Stomach smooth muscle (tissue), 2 donors: ENCODE measurements around the gene UCN3.
"Not testable (repeated sequence)": the region's sequence is repeated elsewhere in the genome, so short reads cannot be mapped to it uniquely, and the experiment has no call there.

ENCODE experiments used
- H3K27ac ChIP-seq: one replicate; pipeline ENCODE4 v1.7.0; 2013; ENCODE audit warnings: mild to moderate bottlenecking, low read length, inconsistent platforms
- H3K27me3 ChIP-seq, 2 donors: one replicate each; pipeline ENCODE4 v1.7.0; 2013; ENCODE audit warnings: low read length in 2 of 2; ENCODE audit not compliant: insufficient read depth in 2 of 2, control insufficient read depth in 1 of 2
- H3K36me3 ChIP-seq, 2 donors: one replicate each; pipeline ENCODE4 v1.7.0; 2013; ENCODE audit warnings: low read length in 2 of 2; ENCODE audit not compliant: control insufficient read depth in 2 of 2, insufficient read depth in 2 of 2
- H3K4me1 ChIP-seq: one replicate; pipeline ENCODE4 v1.7.0; 2013; ENCODE audit warnings: low read length; ENCODE audit not compliant: control insufficient read depth, insufficient read depth
- H3K4me3 ChIP-seq, 2 donors: one replicate each; pipeline ENCODE4 v1.7.0; 2013; ENCODE audit warnings: low read length in 2 of 2
- H3K9ac ChIP-seq, 2 donors: one replicate each; pipeline ENCODE4 v1.7.0; 2013; ENCODE audit warnings: low read length in 2 of 2, mild to moderate bottlenecking in 1 of 2
- H3K9me3 ChIP-seq, 2 donors: one replicate each; pipeline ENCODE4 v1.7.0; 2013; ENCODE audit warnings: low read length in 2 of 2; ENCODE audit not compliant: control insufficient read depth in 2 of 2
- donor health status: healthy.
- donor health status: Pancreatic carcinoma.

UCN3 gene

DNA sequence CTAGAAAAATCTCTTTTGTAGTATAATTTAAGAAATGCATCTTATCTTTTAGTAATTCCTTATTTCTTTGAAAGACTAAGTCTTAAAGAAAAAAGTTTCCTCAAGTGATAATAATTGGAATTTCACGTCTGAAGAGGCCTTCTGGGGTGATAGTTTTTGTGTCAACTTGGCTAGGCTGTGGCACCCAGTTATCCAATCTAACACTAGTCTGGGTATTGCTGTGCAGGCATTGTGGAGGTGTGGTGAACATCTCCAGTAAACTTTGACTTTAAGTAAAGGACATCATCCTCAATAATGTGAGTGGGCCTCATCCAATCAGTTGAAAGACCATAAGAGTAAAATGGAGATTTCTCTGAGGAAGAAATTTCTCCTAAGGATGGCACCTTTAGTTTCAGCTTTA lies 42.2 kb downstream of the UCN3 start:
- no peak overlapping the region for H3K9ac ChIP-seq
- no peak overlapping the region for H3K4me3 ChIP-seq
- H3K4me1 ChIP-seq: no peaks in the 10 kb centered on the region
- no peak overlapping the region for H3K27ac ChIP-seq
- no peaks in the 10 kb centered on the region for H3K36me3 ChIP-seq
- no peaks in the 10 kb centered on the region for H3K27me3 ChIP-seq
- no peaks in the 10 kb centered on the region for H3K9me3 ChIP-seq

DNA sequence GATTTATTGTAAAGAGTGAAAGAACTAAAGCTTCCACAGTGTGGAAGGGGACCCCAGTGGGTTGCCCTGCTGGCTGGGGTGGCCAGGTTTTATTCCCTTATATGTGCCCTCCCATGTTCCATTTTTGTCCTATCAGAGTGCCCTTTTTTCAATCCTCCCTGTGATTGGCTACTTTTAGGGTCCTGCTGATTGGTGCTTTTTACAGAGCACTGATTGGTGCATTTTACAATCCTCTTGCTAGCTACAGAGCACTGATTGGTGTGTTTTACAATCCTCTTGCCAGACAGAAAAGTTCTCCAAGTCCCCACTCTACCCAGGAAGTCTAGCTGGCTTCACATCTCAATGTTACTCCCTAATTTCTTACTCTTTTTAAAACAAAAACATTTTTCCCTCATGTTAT lies 46.0 kb downstream of the UCN3 start:
- H3K4me3 ChIP-seq, H3K9ac ChIP-seq, H3K9me3 ChIP-seq, H3K36me3 ChIP-seq, H3K27ac ChIP-seq, H3K4me1 ChIP-seq, H3K27me3 ChIP-seq: not testable (repeated sequence)

DNA sequence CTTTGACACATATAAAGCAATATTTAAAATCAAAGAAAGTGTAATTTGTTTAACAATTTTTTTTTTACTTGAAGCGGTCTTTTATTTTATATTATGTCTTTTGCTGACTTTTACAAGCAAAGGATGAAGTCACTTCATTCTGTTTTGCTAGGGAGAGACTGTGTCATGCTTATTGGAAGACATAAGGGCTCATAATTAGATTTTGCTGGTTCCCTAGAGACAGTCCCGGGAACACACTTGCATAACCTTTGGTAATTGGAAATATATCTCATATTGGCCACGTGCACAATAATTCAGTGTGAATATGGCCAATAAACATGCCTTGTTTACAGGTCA lies 47.1 kb downstream of the UCN3 start:
- H3K27ac ChIP-seq: no peak overlapping the region
- H3K4me3 ChIP-seq: peak overlapping the region; percentile 50 to 77
- no peaks in the 10 kb centered on the region for H3K27me3 ChIP-seq
- peak overlapping the region in 1 of 2 donors; percentile 7 for H3K9ac ChIP-seq
- no peaks in the 10 kb centered on the region for H3K9me3 ChIP-seq
- H3K4me1 ChIP-seq: no peaks in the 10 kb centered on the region
- H3K36me3 ChIP-seq: no peaks in the 10 kb centered on the region

DNA sequence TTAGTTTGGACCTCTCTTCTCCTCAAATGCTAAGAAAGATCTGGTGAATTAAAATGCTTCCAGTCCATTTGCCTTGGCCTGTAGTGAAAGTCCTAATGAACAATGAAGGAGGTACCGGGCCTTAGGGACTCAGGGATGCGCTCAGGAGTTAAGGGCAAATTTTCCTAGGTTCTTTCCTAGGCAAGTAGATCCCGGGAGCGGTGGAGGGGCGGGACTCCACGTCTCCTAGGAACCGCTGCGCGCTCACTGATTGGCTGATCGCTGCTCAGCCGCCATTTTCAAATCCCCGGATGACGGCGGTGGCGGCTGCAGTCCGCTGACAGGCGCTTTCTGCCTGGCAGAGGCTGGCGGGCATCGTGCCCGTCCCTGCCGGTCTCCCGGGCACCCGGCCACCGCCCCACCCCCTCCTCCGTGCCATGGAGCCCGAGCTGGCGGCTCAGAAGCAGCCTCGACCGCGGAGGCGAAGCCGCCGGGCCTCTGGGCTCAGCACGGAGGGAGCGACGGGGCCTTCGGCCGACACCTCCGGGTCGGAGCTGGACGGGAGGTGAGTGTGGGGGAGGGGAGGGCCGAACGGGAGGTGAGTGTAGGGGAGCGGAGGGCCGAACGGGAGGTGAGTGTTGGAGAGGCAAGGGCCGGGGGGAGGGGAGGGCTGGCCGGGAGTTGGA lies 47.6 kb downstream of the UCN3 start, which contains the start of gene NET1:
Gene NET1 (plus strand): TSS at position 281 of the 665 bp plus-strand sequence. CDS start 136 bp downstream, at position 417.
- Histone ChIP-seq H3K9me3 (no peaks in the 10 kb centered on the region), H3K27ac (peak within 1 kb of the TSS; percentile 72), H3K4me3 (peak within 1 kb of the TSS; percentile 79 to 91), H3K36me3 (no peaks in the 10 kb centered on the region), H3K9ac (peak within 1 kb of the TSS; percentile 66 to 78), H3K27me3 (no peaks in the 10 kb centered on the region), H3K4me1 (no peaks in the 10 kb centered on the region)

DNA sequence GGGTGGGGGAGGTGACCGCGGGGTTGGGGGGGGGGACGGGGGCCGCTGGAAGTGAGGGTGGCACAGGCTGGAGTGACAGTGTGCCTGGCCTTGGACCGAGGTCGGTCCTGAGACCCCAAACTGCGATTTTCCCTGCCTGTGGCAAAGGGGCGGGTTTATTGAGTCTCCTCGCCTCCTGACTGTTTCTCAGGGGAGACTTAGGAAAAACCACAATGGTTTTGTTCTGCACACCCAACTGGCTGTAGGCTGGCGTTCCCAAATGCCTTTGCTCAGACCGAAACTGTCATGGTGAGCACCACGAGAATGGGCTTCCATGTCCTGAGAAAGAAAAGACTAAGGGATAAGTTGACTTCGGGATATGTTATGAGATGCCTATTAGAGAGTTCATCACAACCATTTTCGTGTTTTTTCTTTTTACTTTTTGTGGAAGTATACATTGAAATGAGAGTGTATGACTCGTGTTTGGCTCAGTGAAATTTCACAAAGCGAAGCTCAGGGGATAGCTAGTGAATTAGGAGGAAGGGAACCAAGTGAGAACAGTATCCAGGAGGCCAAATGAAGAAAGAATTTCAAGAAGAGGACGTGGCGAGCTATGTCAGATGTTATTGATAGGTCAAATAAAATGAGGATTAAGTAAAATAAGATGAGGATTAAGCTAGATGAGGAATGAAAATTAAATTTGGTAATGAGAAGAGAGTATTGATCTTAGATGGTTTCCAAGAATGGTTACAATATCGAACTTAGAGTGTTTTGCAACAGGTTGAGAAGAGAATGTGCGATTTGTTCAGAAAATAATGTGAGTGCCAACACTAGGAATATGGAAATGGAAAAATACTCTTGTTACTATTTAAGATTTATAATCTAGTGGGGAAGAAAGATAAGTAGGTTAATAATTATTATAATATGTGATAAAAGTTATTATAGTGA lies 48.5 kb downstream of the UCN3 start:
- Histone ChIP-seq H3K9ac (peak overlapping the region; percentile 66 to 78), H3K27ac (peak overlapping the region; percentile 72)

DNA sequence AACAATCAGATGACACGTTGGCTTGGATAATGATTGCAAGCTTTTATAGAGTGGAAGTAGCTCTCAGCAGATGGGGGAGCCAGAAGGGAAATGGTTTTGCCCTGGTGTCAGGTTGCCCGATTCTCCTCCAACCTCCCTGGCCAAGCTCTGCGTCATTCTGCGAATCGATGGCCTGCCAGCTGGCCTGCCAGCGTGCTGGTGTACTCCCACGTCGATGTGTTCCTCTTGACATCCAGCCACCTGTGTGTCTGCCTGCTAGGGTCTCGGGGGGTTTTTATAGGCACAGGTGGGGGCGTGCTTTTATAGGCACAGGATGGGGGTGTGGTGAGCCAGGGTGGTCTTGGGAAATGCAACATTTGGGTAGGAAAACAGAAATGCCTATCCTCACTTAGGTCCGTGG lies 52.2 kb downstream of the UCN3 start:
- Histone ChIP-seq H3K27me3 (no peaks in the 10 kb centered on the region), H3K4me1 (no peaks in the 10 kb centered on the region), H3K9me3 (peaks cover 0 to 3% of the 10 kb centered on the region in 2 donors), H3K4me3 (no peak overlapping the region), H3K36me3 (no peaks in the 10 kb centered on the region), H3K27ac (no peak overlapping the region), H3K9ac (no peak overlapping the region)

More for the DNA sequence above, 48.5 kb downstream of the UCN3 start:
- Histone ChIP-seq H3K27me3 (no peaks in the 10 kb centered on the region), H3K9me3 (no peaks in the 10 kb centered on the region), H3K4me1 (no peaks in the 10 kb centered on the region), H3K36me3 (no peaks in the 10 kb centered on the region), H3K4me3 (peak overlapping the region; percentile 79 to 91)

DNA sequence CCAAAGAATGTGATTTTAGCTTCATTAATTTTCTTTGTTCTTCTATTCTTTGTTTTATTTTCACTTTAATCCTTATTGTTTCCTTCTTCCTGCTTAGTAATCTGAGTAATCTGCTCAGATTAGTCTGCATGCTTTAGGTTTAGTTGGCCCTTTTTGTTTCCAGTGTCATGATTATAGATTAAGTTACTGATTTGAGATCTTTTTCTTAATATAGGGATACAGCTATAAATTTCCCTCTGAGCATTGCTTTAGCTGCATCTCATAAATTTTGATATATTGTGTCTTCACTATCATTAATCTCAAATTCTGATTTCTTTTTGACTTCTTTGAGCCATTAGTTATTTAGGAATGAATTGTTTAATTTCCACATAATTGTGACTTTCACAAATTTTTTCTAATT lies 53.8 kb downstream of the UCN3 start:
- Histone ChIP-seq H3K9ac (no peak overlapping the region), H3K4me3 (no peak overlapping the region), H3K27ac (no peak overlapping the region), H3K36me3 (no peaks in the 10 kb centered on the region), H3K27me3 (no peaks in the 10 kb centered on the region), H3K9me3 (peaks cover 0 to 3% of the 10 kb centered on the region in 2 donors), H3K4me1 (no peaks in the 10 kb centered on the region)

DNA sequence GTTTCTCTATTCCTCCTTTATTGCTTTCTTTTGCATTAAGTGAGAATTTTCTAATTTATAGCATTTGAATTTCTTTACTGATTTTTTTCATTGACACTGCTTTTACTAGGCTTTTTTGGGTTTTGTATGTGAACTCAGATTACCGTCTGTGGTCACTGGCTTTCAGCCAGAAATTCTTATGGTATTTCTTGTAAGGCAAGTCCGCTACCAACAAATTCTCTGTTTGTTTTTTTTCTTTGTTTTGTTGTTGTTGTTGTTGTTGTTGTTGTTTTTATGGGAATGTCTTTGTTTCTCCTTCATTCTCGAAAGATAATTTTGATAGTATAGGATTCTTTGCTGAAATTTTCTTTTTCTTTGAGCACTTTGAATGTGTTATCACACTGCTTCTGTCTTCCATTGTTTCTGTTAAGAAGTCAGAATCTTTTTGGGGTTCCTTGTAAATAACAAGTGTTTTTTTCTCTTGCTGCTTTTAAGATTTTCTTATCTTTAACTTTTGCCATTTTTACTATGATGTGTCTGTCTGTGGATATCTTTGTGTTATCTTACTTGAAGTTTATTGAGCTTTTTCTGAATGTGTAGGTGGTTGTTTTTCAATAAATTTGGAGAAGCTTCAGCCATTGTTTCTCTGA lies 54.8 kb downstream of the UCN3 start:
- no peak overlapping the region for H3K27ac ChIP-seq
- H3K36me3 ChIP-seq: no peaks in the 10 kb centered on the region
- H3K9me3 ChIP-seq: peaks cover 0 to 3% of the 10 kb centered on the region in 2 donors
- H3K9ac ChIP-seq: no peak overlapping the region
- no peak overlapping the region for H3K4me3 ChIP-seq
- H3K4me1 ChIP-seq: no peaks in the 10 kb centered on the region
- H3K27me3 ChIP-seq: no peaks in the 10 kb centered on the region

DNA sequence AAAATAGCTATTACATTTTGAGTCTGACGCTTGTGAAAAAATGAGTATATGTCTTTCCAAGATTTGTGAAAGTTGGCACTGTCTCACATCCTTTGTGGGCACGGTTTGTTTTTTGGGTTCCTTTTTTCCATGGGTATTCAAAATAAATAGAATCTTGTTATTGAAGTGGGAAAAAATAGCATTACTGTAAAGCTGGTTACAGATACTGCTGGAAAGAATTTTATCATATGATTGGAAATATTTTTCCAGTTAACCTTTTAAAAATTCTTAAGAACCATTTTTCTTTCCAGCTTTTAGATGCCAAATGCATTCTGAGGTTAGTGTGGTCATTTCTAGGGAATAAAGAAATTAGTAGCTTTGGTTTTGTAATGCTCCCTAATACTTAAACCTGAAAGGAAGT lies 59.0 kb downstream of the UCN3 start:
- Histone ChIP-seq H3K36me3 (no peaks in the 10 kb centered on the region), H3K27me3 (no peaks in the 10 kb centered on the region), H3K27ac (no peak overlapping the region), H3K4me1 (peaks cover 3% of the 10 kb centered on the region), H3K9me3 (no peaks in the 10 kb centered on the region), H3K4me3 (no peak overlapping the region), H3K9ac (no peak overlapping the region)
